Naive thymus-derived CD8-positive, alpha-beta T cell (primary cell): ENCODE data around the gene SYT17. TPM values are rescaled to one million over a fixed set of nuclear protein-coding genes. Genes with fewer than 3 reads are reported as not detected.

Source experiments
- ATAC-seq, 2 donors: fragments of 150-1000 bp; cut with Tn5 transposase in 1 of 2; sonication (Bioruptor Pico), chemical (Tn5 transposase) in 1 of 2; 1 replicate in 1 of 2; 2 replicates in 1 of 2; pipeline ENCODE4 v1.10.0; 2021; ENCODE audit warnings: mild to moderate bottlenecking in 2 of 2, moderate library complexity in 2 of 2
- POLR2A ChIA-PET: fragments of 350-600 bp; sonication (Branson Sonifier 250); formaldehyde crosslinking; loops from one replicate; lab custom pipeline; 2021; ENCODE audit warnings: antibody characterized with exemption; lab: Charles Lee
- DNase-seq, 10 donors: peaks; one replicate each; pipeline versions ENCODE4 v3.0.0 to v3.0.0-alpha.2; 2020 to 2022
- H3K27ac Mint-ChIP-seq, 10 donors: one replicate each; pipeline ENCODE4 v1.8.0; 2020 to 2022; ENCODE audit warnings: mild to moderate bottlenecking in 10 of 10, mixed read lengths in 10 of 10, moderate library complexity in 4 of 10, inconsistent platforms in 1 of 10
- H3K27me3 Mint-ChIP-seq, 5 donors: one replicate each; pipeline ENCODE4 v1.8.0; 2021 to 2022; ENCODE audit warnings: mixed read lengths in 5 of 5
- H3K36me3 Mint-ChIP-seq, 3 donors: one replicate each; pipeline ENCODE4 v1.8.0; 2020 to 2022; ENCODE audit warnings: mixed read lengths in 3 of 3, mild to moderate bottlenecking in 2 of 3, inconsistent platforms in 1 of 3
- H3K4me1 Mint-ChIP-seq, 4 donors: one replicate each; pipeline ENCODE4 v1.8.0; 2021 to 2022; ENCODE audit warnings: mixed read lengths in 4 of 4
- H3K4me3 Mint-ChIP-seq, 10 donors: one replicate each; pipeline ENCODE4 v1.8.0; 2020 to 2022; ENCODE audit warnings: mild to moderate bottlenecking in 10 of 10, mixed read lengths in 10 of 10, moderate library complexity in 6 of 10, inconsistent platforms in 1 of 10
- H3K9me3 Mint-ChIP-seq, 9 donors: one replicate each; pipeline ENCODE4 v1.8.0; 2020 to 2022; ENCODE audit warnings: mixed read lengths in 9 of 9, mild to moderate bottlenecking in 3 of 9, inconsistent platforms in 1 of 9, moderate library complexity in 1 of 9
- polyA plus RNA-seq, 3 donors: library from polyadenylated mRNA; unstranded; fragments of 300-500 nt; fragmentation: Illumina TruSeq; gene quantifications; one replicate each; pipeline ENCODE4 v1.2.3, GENCODE V29; 2021
- total RNA-seq, 8 experiments: library from RNA in 2 of 8; stranded (reverse) in 2 of 8; gene quantifications; one replicate each; pipeline ENCODE4 v1.2.3 and lab custom pipeline; 2021 to 2026

The SYT17 gene
- total and polyA plus RNA-seq, 5 experiments from 2014 or later, result 0.52 to 0.62 TPM; not detected in 3

- no peak for ATAC-seq
- no peak for DNase-seq
- Mint-ChIP-seq H3K4me1 (peaks cover 0 to 5% (median 0%) of the 10 kb centered on the region in 4 donors), H3K27me3 (peaks cover 13 to 32% (median 15%) of the 10 kb centered on the region in 5 donors), H3K4me3 (peak overlapping the region in 1 of 10 donors; percentile 48), H3K9me3 (peaks cover 0 to 3% (median 0%) of the 10 kb centered on the region in 9 donors), H3K27ac (no peak overlapping the region), H3K36me3 (peaks cover 0 to 7% (median 2%) of the 10 kb centered on the region in 3 donors)
- POLR2A ChIA-PET, result no interaction called here
Observed at GRCh38 chr16:19169082-19169639, 1.1 kb downstream of the SYT17 start.

GRCh38 chr16:19170043-19170655 is 2.1 kb downstream of the SYT17 start:
- peaks cover 15 to 36% (median 22%) of the 10 kb centered on the region in 5 donors for H3K27me3 Mint-ChIP-seq
- no peak for ATAC-seq
- peaks cover 0 to 7% (median 2%) of the 10 kb centered on the region in 3 donors for H3K36me3 Mint-ChIP-seq
- no peak overlapping the region for H3K27ac Mint-ChIP-seq
- POLR2A ChIA-PET, result no interaction called here
- H3K4me3 Mint-ChIP-seq, result no peak overlapping the region
- peaks cover 0 to 2% (median 0%) of the 10 kb centered on the region in 9 donors for H3K9me3 Mint-ChIP-seq
- H3K4me1 Mint-ChIP-seq, result peaks cover 0 to 5% (median 0%) of the 10 kb centered on the region in 4 donors
- DNase-seq, result no peak

GRCh38 chr16:19172098-19172780 is 4.2 kb downstream of the SYT17 start:
- Mint-ChIP-seq H3K4me1 (peaks cover 0 to 5% (median 0%) of the 10 kb centered on the region in 4 donors), H3K36me3 (peaks cover 0 to 7% (median 0%) of the 10 kb centered on the region in 3 donors), H3K9me3 (peaks cover 0 to 9% (median 0%) of the 10 kb centered on the region in 9 donors), H3K4me3 (no peak overlapping the region), H3K27me3 (peaks cover 15 to 28% (median 25%) of the 10 kb centered on the region in 5 donors), H3K27ac (no peak overlapping the region)
- no peak for DNase-seq
- no peak for ATAC-seq
- POLR2A ChIA-PET, result no interaction called here

- DNase-seq (no peak), ATAC-seq (no peak)
- H3K27me3 Mint-ChIP-seq, result peaks cover 15 to 29% (median 26%) of the 10 kb centered on the region in 5 donors
- no peak overlapping the region for H3K4me3 Mint-ChIP-seq
- H3K4me1 Mint-ChIP-seq, result peaks cover 0 to 5% (median 0%) of the 10 kb centered on the region in 4 donors
- POLR2A ChIA-PET, result no interaction called here
- peaks cover 0 to 7% (median 0%) of the 10 kb centered on the region in 3 donors for H3K36me3 Mint-ChIP-seq
- no peak overlapping the region for H3K27ac Mint-ChIP-seq
- H3K9me3 Mint-ChIP-seq, result peaks cover 0 to 9% (median 0%) of the 10 kb centered on the region in 9 donors
Observed at GRCh38 chr16:19173059-19173458, 5.0 kb downstream of the SYT17 start.

GRCh38 chr16:19173649-19174383 is 5.8 kb downstream of the SYT17 start:
- POLR2A ChIA-PET, result no interaction called here
- peaks cover 0 to 7% (median 0%) of the 10 kb centered on the region in 3 donors for H3K36me3 Mint-ChIP-seq
- peaks cover 0 to 5% (median 0%) of the 10 kb centered on the region in 4 donors for H3K4me1 Mint-ChIP-seq
- H3K27ac Mint-ChIP-seq, result no peak overlapping the region
- ATAC-seq, result no peak
- H3K4me3 Mint-ChIP-seq, result no peak overlapping the region
- H3K9me3 Mint-ChIP-seq, result peaks cover 0 to 9% (median 0%) of the 10 kb centered on the region in 9 donors
- no peak for DNase-seq
- H3K27me3 Mint-ChIP-seq, result peaks cover 15 to 29% (median 26%) of the 10 kb centered on the region in 5 donors

GRCh38 chr16:19174478-19174877 is 6.4 kb downstream of the SYT17 start:
- H3K27me3 Mint-ChIP-seq, result peaks cover 16 to 28% (median 24%) of the 10 kb centered on the region in 5 donors
- POLR2A ChIA-PET, result no interaction called here
- no peak for ATAC-seq

GRCh38 chr16:19175492-19176262 is 7.6 kb downstream of the SYT17 start:
- DNase-seq, result no peak
- Mint-ChIP-seq H3K36me3 (no peaks in the 10 kb centered on the region), H3K27me3 (peaks cover 12 to 28% (median 21%) of the 10 kb centered on the region in 5 donors), H3K4me3 (no peak overlapping the region), H3K27ac (no peak overlapping the region), H3K9me3 (peaks cover 0 to 9% (median 0%) of the 10 kb centered on the region in 9 donors), H3K4me1 (no peaks in the 10 kb centered on the region)
- POLR2A ChIA-PET, result no interaction called here
- no peak for ATAC-seq

More at GRCh38 chr16:19174478-19174877, 6.4 kb downstream of the SYT17 start:
- no peak overlapping the region for H3K4me3 Mint-ChIP-seq
- H3K4me1 Mint-ChIP-seq, result peaks cover 0 to 3% (median 0%) of the 10 kb centered on the region in 4 donors
- peaks cover 0 to 6% (median 0%) of the 10 kb centered on the region in 3 donors for H3K36me3 Mint-ChIP-seq
- H3K27ac Mint-ChIP-seq, result no peak overlapping the region
- DNase-seq, result no peak
- H3K9me3 Mint-ChIP-seq, result peaks cover 0 to 9% (median 0%) of the 10 kb centered on the region in 9 donors

GRCh38 chr16:19177111-19177739 is 9.2 kb downstream of the SYT17 start:
- DNase-seq (no peak), ATAC-seq (no peak)
- H3K9me3 Mint-ChIP-seq, result peaks cover 0 to 9% (median 0%) of the 10 kb centered on the region in 9 donors
- no peaks in the 10 kb centered on the region for H3K4me1 Mint-ChIP-seq
- no peak overlapping the region for H3K4me3 Mint-ChIP-seq
- H3K27me3 Mint-ChIP-seq, result peaks cover 10 to 36% (median 21%) of the 10 kb centered on the region in 5 donors
- POLR2A ChIA-PET, result no interaction called here
- H3K36me3 Mint-ChIP-seq, result no peaks in the 10 kb centered on the region
- H3K27ac Mint-ChIP-seq, result no peak overlapping the region

GRCh38 chr16:19179546-19180490 is 11.8 kb downstream of the SYT17 start:
- no peak for ATAC-seq
- H3K4me3 Mint-ChIP-seq, result no peak overlapping the region
- no peaks in the 10 kb centered on the region for H3K4me1 Mint-ChIP-seq
- peaks cover 0 to 9% (median 2%) of the 10 kb centered on the region in 9 donors for H3K9me3 Mint-ChIP-seq
- POLR2A ChIA-PET, result no interaction called here
- no peak for DNase-seq
- no peaks in the 10 kb centered on the region for H3K36me3 Mint-ChIP-seq
- peak overlapping the region in 2 of 10 donors; percentile 37 to 71 for H3K27ac Mint-ChIP-seq
- peaks cover 10 to 26% (median 15%) of the 10 kb centered on the region in 5 donors for H3K27me3 Mint-ChIP-seq

GRCh38 chr16:19180741-19181140 is 12.7 kb downstream of the SYT17 start:
- Mint-ChIP-seq H3K36me3 (no peaks in the 10 kb centered on the region), H3K9me3 (peaks cover 0 to 9% (median 2%) of the 10 kb centered on the region in 9 donors), H3K27me3 (peaks cover 8 to 25% (median 15%) of the 10 kb centered on the region in 5 donors), H3K4me1 (no peaks in the 10 kb centered on the region), H3K4me3 (no peak overlapping the region), H3K27ac (no peak overlapping the region)
- POLR2A ChIA-PET, result no interaction called here
- DNase-seq (no peak), ATAC-seq (no peak)

- no peak for ATAC-seq
- Mint-ChIP-seq H3K4me1 (no peaks in the 10 kb centered on the region), H3K27ac (no peak overlapping the region), H3K36me3 (no peaks in the 10 kb centered on the region), H3K4me3 (no peak overlapping the region), H3K27me3 (peaks cover 4 to 25% (median 15%) of the 10 kb centered on the region in 5 donors), H3K9me3 (peaks cover 0 to 3% (median 0%) of the 10 kb centered on the region in 9 donors)
- POLR2A ChIA-PET, result no interaction called here
- no peak for DNase-seq
Observed at GRCh38 chr16:19182481-19182880, 14.4 kb downstream of the SYT17 start.
